SHP77 (cell line): ENCODE results near the gene CACNA1C.

Experiments used
- DNase-seq, 2 experiments: peaks; one replicate each; lab custom pipeline; 2025; lab: John Stamatoyannopoulos, UW

Gene CACNA1C

GRCh38 chr12:2523844-2524243 lies 471.1 kb downstream of the CACNA1C start:
- no peak for DNase-seq

- no peak for DNase-seq
These were observed 473.6 kb downstream of the CACNA1C start for GRCh38 chr12:2526371-2526770.

GRCh38 chr12:2528001-2528400 lies 475.2 kb downstream of the CACNA1C start:
- no peak for DNase-seq

- no peak for DNase-seq
These were observed 477.0 kb downstream of the CACNA1C start for GRCh38 chr12:2529807-2530206.

- no peak for DNase-seq
These were observed 478.6 kb downstream of the CACNA1C start for GRCh38 chr12:2531371-2531770.

GRCh38 chr12:2533036-2533435 lies 480.2 kb downstream of the CACNA1C start:
- DNase-seq: no peak

- DNase-seq: no peak
These were observed 482.9 kb downstream of the CACNA1C start for GRCh38 chr12:2535583-2536204.

GRCh38 chr12:2536724-2537123 lies 483.9 kb downstream of the CACNA1C start:
- no peak for DNase-seq

- DNase-seq: no peak
These were observed 485.2 kb downstream of the CACNA1C start for GRCh38 chr12:2537868-2538541.

GRCh38 chr12:2539938-2540337 lies 487.2 kb downstream of the CACNA1C start:
- no peak for DNase-seq

- DNase-seq: no peak
These were observed 487.8 kb downstream of the CACNA1C start for GRCh38 chr12:2540535-2540941.

GRCh38 chr12:2541631-2542204 lies 488.9 kb downstream of the CACNA1C start:
- DNase-seq: no peak

- no peak for DNase-seq
These were observed 491.0 kb downstream of the CACNA1C start for GRCh38 chr12:2543801-2544200.

GRCh38 chr12:2544230-2544629 lies 491.4 kb downstream of the CACNA1C start:
- no peak for DNase-seq

GRCh38 chr12:2547273-2548044 lies 494.7 kb downstream of the CACNA1C start:
- no peak for DNase-seq

GRCh38 chr12:2548081-2548480 lies 495.3 kb downstream of the CACNA1C start:
- no peak for DNase-seq

- no peak for DNase-seq
These were observed 498.0 kb downstream of the CACNA1C start for GRCh38 chr12:2550561-2551411.

- DNase-seq: no peak
These were observed 498.7 kb downstream of the CACNA1C start for GRCh38 chr12:2551412-2551900.

GRCh38 chr12:2552000-2552756 lies 499.4 kb downstream of the CACNA1C start:
- DNase-seq: no peak

- DNase-seq: no peak
These were observed 500.8 kb downstream of the CACNA1C start for GRCh38 chr12:2553388-2554126.
